Measurements from ENCODE around the gene MAP3K13.

DNA sequence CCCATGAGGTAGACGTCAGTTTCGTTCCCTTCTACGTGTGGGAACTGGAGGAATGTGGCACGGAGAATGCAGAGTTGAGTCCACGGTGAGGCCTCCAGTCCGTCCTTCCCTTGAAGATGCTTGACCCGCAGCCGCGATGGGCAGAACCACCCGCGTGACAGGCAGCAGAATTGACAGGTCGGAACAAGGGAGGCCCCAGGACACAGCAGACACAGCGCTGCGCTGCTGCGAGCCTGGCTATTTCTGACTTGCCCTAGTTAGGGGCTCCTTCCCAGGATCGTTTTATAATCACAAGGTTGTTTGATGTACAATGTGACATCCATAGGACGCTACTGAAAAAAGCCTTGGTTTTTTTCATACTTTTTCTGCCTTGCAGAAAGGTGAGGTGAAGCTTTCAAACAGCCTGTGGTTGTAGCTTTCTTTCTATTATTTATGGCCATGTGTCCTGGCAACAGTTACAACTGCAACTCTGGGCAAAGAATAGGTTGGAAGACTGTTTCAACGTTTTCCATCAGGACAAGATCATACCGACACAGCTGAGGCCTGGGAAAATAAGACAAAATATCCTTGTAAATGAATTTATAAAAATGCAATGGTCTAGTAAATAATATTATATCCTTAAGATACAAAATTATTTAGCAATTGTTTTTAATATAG, 145.5 kb downstream of the MAP3K13 start:
- TF ChIP-seq, protein P1, sequence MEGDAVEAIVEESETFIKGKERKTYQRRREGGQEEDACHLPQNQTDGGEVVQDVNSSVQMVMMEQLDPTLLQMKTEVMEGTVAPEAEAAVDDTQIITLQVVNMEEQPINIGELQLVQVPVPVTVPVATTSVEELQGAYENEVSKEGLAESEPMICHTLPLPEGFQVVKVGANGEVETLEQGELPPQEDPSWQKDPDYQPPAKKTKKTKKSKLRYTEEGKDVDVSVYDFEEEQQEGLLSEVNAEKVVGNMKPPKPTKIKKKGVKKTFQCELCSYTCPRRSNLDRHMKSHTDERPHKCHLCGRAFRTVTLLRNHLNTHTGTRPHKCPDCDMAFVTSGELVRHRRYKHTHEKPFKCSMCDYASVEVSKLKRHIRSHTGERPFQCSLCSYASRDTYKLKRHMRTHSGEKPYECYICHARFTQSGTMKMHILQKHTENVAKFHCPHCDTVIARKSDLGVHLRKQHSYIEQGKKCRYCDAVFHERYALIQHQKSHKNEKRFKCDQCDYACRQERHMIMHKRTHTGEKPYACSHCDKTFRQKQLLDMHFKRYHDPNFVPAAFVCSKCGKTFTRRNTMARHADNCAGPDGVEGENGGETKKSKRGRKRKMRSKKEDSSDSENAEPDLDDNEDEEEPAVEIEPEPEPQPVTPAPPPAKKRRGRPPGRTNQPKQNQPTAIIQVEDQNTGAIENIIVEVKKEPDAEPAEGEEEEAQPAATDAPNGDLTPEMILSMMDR (IDR thresholded peaks at IDR 0.05; ENCODE audit: poor library complexity): no peak
- TF ChIP-seq EZH2phosphoT487 (IDR thresholded peaks at IDR 0.05; ENCODE audit: low read depth, severe bottlenecking, unreplicated experiment): no peak
- TF ChIP-seq EZH2 (IDR thresholded peaks at IDR 0.05; ENCODE audit: borderline replicate concordance): no peak

Data from hepatocyte (in vitro differentiated cells).